Measurements from ENCODE around the gene COX7A2.

DNA sequence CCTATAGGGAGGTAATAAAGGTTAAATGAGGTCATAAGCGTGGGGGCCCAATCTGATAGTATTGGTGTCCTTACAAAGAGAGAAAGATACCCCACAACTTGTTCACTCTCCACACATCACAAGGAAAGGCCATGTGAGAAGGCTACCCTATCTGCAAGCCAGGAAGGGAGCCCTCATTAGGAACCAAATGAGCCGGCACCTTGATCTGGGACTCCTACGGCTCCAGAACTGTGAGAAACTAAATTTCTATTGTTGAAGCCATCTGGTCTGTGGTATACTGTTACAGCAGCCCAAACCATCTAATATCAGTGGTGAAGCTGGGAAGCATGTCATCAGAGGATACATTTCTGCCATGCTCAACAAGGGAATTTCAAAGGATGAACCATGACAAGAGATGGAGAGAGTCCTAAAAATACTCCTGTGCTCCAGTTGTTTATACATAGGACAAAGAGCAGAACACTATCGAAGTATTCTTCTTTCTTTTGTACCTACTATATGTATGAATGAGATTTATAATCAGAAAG lies 10.4 kb downstream of the COX7A2 start:
- TF ChIP-seq, protein P1, sequence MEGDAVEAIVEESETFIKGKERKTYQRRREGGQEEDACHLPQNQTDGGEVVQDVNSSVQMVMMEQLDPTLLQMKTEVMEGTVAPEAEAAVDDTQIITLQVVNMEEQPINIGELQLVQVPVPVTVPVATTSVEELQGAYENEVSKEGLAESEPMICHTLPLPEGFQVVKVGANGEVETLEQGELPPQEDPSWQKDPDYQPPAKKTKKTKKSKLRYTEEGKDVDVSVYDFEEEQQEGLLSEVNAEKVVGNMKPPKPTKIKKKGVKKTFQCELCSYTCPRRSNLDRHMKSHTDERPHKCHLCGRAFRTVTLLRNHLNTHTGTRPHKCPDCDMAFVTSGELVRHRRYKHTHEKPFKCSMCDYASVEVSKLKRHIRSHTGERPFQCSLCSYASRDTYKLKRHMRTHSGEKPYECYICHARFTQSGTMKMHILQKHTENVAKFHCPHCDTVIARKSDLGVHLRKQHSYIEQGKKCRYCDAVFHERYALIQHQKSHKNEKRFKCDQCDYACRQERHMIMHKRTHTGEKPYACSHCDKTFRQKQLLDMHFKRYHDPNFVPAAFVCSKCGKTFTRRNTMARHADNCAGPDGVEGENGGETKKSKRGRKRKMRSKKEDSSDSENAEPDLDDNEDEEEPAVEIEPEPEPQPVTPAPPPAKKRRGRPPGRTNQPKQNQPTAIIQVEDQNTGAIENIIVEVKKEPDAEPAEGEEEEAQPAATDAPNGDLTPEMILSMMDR (IDR thresholded peaks at IDR 0.05) = no peak
- TF ChIP-seq POLR2A (IDR thresholded peaks at IDR 0.05) (no peak), EP300 (IDR thresholded peaks at IDR 0.05) (no peak)
